22Rv1 (cell line): ENCODE results near the gene SETBP1.

Experiments used
- CTCF ChIP-seq: fragments of 450-650 bp; IDR thresholded peaks from 2 replicates; pipeline ENCODE4 v1.5.1; 2017; ENCODE audit warnings: mild to moderate bottlenecking
- ZFX ChIP-seq: fragments of 450-650 bp; IDR thresholded peaks from 2 replicates; pipeline ENCODE4 v1.6.1; 2017; ENCODE audit warnings: antibody characterized with exemption, borderline replicate concordance

- TF ChIP-seq CTCF (no peak), ZFX (no peak)
These were observed 197.6 kb downstream of the SETBP1 start for GRCh38 chr18:44878335-44878734.
